ENCODE results near the gene CFAP65.

CFAP65 gene

GRCh38 chr2:219031005-219031738 lies 10.1 kb downstream of the CFAP65 start:
- no peak for DNase-seq

DNA sequence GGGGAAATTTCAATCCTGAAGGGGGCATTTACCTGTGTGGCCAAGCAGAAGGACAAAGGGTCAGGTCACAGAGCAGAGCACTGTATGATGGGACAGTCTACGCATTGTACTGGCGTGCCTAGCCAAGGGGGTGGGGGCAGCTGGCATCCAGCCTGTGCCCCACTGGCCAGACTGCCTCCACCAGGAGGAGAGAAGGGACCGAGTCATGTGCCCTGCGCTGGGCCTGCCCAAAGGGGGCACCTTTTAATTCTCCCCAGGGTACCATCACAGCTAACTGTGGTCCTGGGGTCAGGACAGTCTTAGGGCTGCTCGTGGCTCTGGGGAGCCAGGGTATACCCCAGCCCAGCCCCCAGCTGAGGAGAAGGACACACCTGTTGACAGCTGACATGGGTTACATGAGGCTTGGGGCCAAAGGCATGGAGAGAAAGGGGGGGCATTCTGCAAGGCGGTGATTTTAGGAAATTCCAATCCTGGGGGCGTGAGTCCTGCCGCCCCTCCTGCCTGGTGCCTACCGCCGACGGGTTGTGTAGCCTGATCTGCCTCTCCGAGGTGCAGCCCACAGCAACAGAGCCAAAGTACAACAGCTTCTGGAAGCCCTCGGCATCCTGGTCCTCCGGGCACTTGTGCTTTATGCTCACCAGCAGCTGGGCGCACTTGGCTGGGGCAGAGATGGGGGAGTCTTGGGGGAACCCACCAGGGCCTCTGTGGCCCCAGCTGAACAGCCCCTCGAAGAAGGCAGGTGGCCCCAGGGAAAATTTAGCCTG lies 11.0 kb downstream of the CFAP65 start:
- no peak for DNase-seq

- peak; percentile 84 for DNase-seq
These were observed 11.5 kb downstream of the CFAP65 start for GRCh38 chr2:219029829-219030165.

DNA sequence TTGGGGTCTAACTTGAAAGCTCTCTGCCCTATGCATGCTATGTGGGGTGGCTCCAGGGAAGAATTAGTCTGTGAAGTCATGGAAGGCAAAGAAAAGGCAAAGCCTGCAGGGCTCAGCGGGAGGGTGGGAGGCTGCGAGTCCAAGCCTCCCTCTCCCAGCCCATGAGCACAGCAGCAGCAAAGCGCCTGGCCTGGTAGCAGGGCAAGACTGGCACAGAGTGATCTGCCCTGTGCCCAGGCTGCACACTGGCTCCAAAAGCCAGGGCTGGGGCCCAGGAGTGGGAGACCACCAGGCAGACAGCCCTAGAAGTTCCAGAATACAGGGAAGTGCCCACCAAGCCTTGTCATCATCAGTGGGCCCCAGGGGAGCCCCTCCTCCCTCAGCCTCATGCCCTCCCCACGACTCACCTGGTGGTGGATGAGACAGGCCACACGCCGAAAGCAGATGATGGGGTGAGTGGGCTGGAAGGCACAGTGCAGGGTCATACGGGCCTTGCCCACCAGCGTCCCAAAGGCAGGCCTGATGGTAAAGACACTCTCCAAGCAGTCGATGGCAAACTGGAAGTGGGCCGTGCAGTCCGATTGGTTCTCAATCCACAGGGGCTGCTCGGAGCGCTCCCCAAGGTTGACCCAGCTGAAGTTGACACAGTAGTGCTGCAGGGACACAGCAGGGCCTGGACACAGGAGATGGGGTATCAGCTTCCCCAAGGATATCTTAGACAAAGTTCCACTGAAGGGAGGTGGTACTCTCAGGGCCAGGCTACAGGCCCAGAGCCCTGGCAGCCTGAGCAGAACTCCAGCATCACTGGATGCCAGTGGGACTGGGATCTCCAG lies 12.1 kb downstream of the CFAP65 start:
- DNase-seq = no peak

DNA sequence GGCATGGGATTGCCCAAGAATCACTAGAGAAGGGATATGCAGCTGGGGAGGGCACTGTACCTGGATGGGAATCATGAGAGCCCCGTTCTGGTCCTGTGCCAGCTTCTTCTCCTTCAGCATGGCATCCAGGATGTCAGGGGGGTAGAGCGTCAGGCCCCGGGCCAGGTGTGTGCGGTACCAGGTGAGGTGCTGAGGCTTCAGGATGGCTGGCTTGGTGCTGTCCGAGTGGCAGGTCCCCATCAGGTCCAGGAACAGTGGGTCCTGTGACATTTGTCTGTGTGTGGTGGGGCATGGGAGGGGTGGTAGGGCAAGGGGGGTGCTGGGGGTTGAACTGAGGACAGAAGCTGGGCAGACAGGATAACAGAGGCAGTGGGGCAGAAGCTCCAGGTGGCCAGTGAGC lies 13.2 kb downstream of the CFAP65 start:
- no peak for DNase-seq

GRCh38 chr2:219027511-219028055 lies 13.7 kb downstream of the CFAP65 start:
- no peak for DNase-seq

GRCh38 chr2:219026946-219027345 lies 14.4 kb downstream of the CFAP65 start:
- no peak for DNase-seq

DNA sequence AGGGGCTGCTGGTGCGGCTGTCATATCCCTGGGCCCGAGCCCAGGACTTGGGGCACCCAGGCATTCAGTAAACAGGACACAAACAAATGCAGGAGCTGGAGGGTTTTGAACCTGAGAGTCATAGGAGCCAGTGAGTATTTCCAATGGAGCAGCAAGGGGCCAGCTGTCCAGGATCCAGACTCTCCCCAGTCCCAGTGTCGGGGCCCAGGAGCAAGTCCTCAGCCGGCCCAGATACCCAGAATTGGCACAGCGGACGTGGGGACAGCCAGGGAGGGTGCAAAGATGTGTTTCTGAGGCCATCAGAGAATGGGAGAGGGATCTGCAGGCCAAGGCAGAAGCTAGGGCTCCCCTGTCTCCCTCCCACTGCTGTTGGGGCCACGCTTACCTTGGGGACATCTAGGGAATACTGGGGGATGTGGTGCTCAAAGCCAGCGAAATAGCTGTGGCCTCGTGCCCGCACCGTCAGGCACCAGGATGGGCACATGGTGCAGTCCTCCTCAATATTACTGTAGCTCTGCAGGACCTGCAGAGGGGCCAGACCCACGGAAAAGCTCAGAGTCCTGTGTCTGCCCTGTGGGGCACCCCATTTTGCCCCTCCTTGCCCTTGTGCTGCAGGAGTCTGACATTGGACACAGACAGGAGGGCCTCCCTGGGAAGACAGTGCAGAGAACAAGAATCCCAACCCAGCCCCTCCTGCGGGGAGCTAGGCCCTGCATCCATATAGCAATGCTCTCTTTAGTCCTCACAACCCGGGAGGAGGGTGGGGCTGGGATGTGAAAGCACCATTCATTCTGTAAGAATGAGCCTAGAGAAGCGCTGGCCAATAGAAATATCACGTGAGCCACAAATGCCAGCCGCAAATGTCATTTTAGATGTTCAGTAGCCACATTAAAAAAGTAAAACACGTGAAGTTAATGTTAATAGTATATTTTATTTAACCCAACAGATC lies 15.4 kb downstream of the CFAP65 start:
- DNase-seq = no peak

GRCh38 chr2:219024059-219024458 lies 17.3 kb downstream of the CFAP65 start:
- DNase-seq = no peak

GRCh38 chr2:219023045-219023605 lies 18.2 kb downstream of the CFAP65 start:
- no peak for DNase-seq

DNA sequence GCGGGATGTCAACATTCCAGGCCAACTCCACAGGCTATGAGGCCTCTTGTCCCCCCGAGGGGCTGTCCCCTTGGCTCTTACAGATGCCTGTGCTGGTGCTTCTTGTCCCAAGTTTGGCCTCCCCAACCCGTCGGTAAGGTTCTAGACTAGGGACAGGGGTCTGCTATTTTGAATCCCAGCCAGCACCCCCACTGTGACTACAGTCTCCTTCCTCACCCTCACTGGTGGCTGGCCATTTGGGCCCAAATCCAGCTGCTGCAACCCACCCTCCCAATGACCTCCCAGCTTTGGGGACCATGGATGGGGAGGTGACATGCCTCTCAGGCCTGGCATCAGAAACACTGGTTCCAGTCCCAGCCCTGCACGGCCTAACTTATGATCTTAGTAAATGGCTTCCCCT lies 18.7 kb downstream of the CFAP65 start:
- no peak for DNase-seq

- DNase-seq = no peak
These were observed 19.3 kb downstream of the CFAP65 start for GRCh38 chr2:219022041-219022440.

DNA sequence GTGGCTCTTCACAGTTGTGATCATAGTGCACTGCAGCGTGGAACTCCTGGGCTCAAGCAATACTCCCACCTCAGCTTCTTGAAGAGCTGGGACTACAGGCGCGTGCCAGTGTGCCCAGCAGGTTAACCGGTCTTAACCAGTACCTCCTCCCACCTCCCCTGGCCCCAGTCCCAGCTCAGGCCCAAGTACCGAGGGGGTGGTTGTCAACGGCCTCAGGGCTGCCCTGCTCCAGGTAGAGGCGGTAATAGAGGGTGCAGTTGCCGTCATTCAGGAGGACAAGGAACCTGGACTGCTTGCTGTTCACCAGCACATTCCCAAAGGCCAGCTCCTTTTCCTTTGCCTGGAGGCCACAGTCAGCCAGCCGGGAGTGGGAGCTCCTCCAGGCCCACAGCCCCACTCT lies 19.7 kb downstream of the CFAP65 start:
- DNase-seq = no peak

DNA sequence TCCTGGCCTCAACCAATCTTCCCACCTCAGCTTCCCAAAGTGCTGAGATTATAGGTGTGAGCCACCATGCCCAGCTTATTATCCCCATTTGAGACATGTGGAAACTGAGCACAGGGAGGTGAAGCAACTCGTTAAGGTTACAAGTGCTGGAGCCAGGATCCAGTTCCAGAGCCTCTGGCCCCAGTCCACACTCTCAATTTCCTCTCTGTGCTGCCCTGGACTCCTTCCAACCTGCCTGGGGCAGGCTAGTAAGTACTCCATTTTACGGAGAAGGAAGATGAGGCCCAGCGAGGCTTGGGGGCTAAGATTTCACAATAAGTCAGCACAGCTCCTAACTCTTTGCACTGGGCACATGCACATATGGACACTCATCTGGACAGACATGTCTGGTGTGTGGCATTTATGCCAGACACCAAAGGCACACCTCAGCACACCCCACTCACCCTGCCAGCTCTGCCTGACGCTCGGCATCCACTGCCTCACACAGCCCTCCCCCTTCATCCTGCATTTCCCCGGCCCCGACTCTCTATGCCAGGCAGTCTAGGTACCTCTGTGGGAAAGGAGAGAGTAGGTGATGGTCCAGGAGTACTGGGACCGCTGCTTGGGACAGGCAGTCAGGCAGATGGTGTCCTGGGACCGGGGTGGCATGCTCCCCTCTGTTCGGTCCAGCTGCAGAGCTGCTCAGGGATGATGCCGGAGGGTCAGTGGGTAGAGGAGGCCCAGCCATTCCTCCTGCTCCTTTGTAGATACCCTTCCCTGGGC lies 20.5 kb downstream of the CFAP65 start:
- DNase-seq = no peak

- DNase-seq = no peak
These were observed 21.9 kb downstream of the CFAP65 start for GRCh38 chr2:219019436-219019835.

DNA sequence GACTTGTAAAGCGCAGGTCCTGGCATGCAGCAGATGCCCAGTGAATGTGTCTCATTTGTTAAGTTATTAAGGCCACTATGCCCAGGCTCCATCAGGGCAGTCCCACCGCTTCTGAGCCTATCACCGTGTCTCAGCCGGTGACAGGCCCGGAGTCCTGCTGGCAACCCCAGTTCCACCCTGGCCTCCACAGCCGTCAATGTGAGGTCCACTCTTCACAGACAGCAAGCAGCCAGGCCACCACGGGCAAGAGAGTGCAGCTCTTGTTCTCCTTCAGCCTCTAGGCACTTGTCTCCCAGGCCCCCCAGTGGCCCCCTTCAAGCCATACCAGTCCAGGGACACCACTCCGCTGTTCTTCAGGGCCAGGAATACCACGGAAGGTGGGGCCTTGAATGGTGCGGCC lies 22.6 kb downstream of the CFAP65 start:
- DNase-seq = no peak

DNA sequence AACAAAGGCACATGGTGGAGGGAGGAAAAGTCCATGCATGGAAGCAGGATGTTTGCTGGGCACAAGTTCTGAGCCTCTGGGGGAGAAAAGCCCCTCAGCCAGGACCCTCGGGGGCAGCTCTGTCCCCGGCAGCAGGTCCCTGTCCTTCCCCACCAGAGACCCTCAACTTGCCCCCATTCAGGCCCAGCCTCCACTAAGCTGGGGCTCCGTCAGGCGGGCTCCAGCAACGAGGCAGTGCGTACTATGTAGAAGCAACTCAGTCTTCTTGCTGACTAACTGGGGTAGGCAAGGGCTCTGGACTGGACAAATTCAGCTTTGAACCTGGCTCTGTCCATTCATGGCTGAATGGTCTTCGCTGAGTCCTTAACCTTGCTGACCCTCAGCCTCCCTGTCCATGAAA lies 23.0 kb downstream of the CFAP65 start:
- no peak for DNase-seq

DNA sequence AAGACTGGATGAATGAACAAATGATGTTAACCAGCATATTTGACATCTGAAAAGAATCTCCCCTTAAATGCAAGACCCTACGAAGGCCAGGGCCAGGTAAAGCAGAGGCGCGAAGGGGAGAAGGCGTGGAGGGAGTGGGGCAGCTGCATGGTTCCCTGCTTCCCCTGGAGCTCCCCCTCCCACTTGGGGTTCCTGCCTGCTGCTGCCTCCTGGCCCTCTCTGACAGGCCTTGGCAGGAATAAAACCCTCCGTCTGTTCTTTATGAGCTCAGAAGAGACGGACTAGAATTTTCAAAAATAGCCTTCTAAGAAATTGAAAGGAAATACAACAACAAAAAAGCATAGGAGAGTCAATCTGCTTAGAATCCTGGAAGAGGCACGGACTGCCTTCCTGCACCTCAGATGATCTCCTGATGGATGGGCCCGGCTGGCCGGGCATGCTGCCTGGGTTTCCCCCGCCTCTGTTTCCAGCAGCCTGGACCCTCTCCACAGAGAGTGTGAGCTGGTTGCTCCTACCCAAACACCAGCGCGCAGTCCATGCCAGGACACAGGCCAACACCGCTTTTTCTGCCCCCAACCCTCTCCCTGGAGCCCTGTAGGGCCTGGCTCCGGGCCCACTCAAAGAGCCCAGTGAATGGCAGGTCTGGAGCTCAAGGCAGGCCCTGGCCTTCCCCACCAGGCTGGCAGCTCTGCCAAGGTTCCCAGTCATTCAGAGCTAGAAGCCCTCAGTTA lies 23.9 kb downstream of the CFAP65 start:
- DNase-seq = no peak

DNA sequence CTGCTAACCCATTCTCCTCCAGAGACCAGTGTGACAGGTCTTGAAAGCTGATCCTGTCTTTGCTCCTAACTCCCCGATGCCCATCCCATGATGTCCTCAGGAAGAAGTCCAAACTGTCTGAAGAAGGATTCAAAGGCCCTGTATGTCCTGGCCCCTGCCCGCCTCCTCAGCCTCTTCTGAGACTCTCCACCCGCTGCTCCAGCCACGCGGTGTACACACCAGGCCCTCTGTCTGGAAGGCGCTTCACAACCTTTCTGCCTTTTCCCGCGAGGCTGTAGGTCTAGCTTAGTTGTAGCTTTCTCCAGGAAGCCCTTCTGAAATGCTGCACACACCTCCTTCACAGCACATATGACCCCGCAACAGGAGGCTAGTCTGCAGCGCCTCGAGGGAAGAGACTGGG lies 24.6 kb downstream of the CFAP65 start:
- DNase-seq = no peak

DNA sequence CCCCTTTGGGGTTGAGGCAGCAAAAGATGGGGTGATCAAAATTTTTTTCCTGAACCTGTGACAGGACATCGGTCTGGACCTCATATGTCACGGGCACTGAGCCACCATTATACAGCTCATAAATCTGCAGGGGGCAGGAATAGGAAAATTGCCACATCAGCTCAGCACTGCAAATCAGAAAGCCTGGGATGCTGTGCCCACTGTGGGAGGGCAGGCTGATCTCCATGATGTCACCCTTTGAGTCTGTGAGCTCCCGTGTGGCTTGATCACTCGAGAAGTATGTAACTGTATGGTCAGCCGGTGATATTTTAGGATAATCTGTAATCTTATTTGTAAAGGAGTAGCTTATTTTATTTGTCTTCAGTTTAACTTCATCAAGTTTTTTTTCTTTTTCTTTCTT lies 30.4 kb downstream of the CFAP65 start:
- no peak for DNase-seq

Data from hematopoietic multipotent progenitor cell treated with erythropoietin and hydrocortisone succinate and interleukin-3 and kit ligand, for 4 days (in vitro differentiated cells).